ENCODE measurements around the gene ABCA13.

- TF ChIP-seq POLR2A (IDR thresholded peaks at IDR 0.05; ENCODE audit: low read depth, low read length) (no peak), POLR2AphosphoS5 (IDR thresholded peaks at IDR 0.05; ENCODE audit: low read depth, low read length) (no peak)
Observed at GRCh38 chr7:48144291-48144768, 26.9 kb upstream of the ABCA13 start.

Data from GM12892 (cell line).